ENCODE data around the gene SEC14L1. TPM values are rescaled to one million over a fixed set of nuclear protein-coding genes. Genes with fewer than 3 reads are reported as not detected.

SEC14L1 gene
- total RNA-seq, 4 donors from 2014 or later = 18.2 to 187 (median 46.5) TPM

DNA sequence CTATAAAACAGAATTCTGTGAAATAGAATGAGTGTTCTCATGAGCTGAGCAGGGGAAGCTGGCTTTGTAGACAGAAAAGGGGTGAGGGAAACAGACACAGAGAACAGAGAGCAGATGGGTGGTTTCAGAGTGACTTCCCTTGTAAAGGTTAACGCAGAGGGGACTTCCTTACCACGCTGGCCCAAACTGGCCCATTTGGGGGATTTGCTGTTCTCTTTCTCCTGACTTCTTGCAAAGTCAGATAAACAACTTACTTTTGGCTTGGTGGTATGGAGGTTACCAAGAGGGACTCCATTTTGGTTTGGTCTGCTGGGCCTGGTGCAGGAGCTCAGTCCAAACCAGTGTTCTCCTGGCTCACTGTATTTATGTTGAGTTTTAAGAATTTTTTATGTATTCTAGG is 48.4 kb downstream of the SEC14L1 start:
- TF ChIP-seq POLR2A (IDR thresholded peaks at IDR 0.05) = no peak
- TF ChIP-seq, protein P1, sequence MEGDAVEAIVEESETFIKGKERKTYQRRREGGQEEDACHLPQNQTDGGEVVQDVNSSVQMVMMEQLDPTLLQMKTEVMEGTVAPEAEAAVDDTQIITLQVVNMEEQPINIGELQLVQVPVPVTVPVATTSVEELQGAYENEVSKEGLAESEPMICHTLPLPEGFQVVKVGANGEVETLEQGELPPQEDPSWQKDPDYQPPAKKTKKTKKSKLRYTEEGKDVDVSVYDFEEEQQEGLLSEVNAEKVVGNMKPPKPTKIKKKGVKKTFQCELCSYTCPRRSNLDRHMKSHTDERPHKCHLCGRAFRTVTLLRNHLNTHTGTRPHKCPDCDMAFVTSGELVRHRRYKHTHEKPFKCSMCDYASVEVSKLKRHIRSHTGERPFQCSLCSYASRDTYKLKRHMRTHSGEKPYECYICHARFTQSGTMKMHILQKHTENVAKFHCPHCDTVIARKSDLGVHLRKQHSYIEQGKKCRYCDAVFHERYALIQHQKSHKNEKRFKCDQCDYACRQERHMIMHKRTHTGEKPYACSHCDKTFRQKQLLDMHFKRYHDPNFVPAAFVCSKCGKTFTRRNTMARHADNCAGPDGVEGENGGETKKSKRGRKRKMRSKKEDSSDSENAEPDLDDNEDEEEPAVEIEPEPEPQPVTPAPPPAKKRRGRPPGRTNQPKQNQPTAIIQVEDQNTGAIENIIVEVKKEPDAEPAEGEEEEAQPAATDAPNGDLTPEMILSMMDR (IDR thresholded peaks at IDR 0.05) = no peak
- Histone ChIP-seq H3K9me3 (no peaks in the 10 kb centered on the region), H3K4me1 (peaks cover 0 to 18% (median 0%) of the 10 kb centered on the region in 4 donors), H3K4me3 (no peak overlapping the region), H3K27ac (peak overlapping the region in 2 of 4 donors; percentile 6 to 18), H3K27me3 (no peaks in the 10 kb centered on the region), H3K36me3 (peaks cover 0 to 31% (median 0%) of the 10 kb centered on the region in 3 donors)
- DNase-seq = no peak

DNA sequence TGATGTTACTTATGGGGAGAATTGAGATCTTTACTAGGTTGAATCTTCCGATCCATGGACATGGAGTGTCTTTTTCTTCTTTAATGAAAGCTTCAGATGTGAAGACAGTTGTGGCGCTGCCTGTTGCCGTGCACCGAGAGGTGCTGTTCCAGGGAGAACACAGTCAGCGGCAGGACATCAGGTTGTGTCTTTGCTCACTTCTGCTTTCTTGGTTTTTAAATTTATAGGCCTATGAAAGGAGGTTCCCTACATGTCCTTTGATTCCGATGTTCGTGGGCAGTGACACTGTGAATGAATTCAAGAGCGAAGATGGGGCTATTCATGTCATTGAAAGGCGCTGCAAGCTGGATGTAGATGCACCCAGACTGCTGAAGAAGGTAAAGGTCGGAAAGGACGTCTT is 49.8 kb downstream of the SEC14L1 start:
- no peaks in the 10 kb centered on the region for H3K27me3 ChIP-seq
- DNase-seq = no peak
- peaks cover 0 to 45% (median 0%) of the 10 kb centered on the region in 3 donors for H3K36me3 ChIP-seq
- H3K27ac ChIP-seq = no peak overlapping the region
- H3K4me1 ChIP-seq = peaks cover 0 to 18% (median 0%) of the 10 kb centered on the region in 4 donors
- H3K4me3 ChIP-seq = no peak overlapping the region
- no peaks in the 10 kb centered on the region for H3K9me3 ChIP-seq
- no peak for TF ChIP-seq POLR2A (IDR thresholded peaks at IDR 0.05)
- TF ChIP-seq, protein P1 (IDR thresholded peaks at IDR 0.05) = no peak

DNA sequence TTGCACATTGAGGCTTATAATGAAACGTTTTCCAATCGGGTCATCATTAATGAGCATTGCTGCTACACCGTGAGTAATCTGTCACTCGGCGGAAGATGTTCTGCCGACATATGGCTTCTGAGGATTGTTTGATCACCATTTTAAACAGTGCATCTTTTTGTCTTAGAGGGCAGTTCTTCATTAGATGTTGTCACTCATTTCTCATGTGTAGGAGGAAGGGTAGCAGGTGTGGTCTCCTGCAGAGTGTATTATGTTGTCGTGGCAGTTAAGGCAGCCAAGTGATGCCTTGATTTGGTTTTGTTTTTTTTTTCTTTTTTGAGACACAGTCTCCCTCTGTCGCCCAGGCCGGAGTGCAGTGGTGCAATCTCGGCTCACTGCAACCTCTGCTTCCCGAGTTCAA is 50.5 kb downstream of the SEC14L1 start:
- H3K4me1 ChIP-seq = peaks cover 0 to 18% (median 0%) of the 10 kb centered on the region in 4 donors
- H3K9me3 ChIP-seq = no peaks in the 10 kb centered on the region
- no peak overlapping the region for H3K4me3 ChIP-seq
- no peak overlapping the region for H3K27ac ChIP-seq
- TF ChIP-seq, protein P1 (IDR thresholded peaks at IDR 0.05) = no peak
- TF ChIP-seq POLR2A (IDR thresholded peaks at IDR 0.05) = no peak
- DNase-seq = no peak
- peaks cover 0 to 52% (median 0%) of the 10 kb centered on the region in 3 donors for H3K36me3 ChIP-seq
- H3K27me3 ChIP-seq = no peaks in the 10 kb centered on the region

DNA sequence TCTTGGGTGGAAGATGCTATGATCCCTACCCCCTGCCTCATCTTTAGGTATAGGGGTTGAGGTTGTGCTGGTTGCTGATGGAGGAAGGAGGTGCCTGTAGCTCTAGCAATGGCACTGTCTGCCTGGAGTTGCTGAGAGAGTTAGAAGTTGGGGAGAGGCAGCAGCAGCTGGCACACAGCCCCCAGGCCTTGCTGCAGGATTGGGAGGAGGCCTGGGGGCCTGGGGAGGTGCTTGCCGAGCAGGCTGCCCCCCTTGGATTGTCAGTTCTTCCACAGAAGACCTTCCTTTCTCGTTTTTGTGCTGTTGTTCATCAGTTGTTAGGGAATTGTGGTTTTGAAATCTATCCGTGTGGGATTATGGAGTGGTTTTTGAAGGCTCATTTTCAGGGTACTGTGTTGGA is 52.9 kb downstream of the SEC14L1 start:
- Histone ChIP-seq H3K4me1 (peaks cover 0 to 8% (median 0%) of the 10 kb centered on the region in 4 donors), H3K9me3 (no peaks in the 10 kb centered on the region), H3K27ac (no peak overlapping the region), H3K4me3 (no peak overlapping the region), H3K27me3 (no peaks in the 10 kb centered on the region), H3K36me3 (peaks cover 0 to 71% (median 0%) of the 10 kb centered on the region in 3 donors)
- DNase-seq = no peak
- TF ChIP-seq, protein P1 (IDR thresholded peaks at IDR 0.05) = no peak
- no peak for TF ChIP-seq POLR2A (IDR thresholded peaks at IDR 0.05)

DNA sequence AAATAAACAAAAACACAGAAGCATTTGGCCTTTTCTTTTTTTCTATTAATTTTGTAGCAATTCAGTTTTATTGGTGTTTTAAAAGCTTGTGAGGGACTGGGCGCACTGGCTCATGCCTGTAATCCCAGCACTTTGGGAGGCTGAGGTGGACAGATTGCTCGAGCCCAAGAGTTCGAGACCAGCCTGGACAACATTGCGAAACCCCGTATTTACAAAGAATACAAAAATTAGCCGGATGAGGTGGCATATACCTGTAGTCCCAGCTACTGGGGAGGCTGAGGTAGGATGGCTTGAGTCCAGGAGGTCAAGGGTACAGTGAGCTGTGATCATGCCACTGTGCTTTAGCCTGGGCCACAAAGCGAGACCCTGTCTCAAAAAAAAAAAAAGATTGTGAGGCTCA is 53.4 kb downstream of the SEC14L1 start:
- no peak for TF ChIP-seq POLR2A (IDR thresholded peaks at IDR 0.05)
- TF ChIP-seq, protein P1 (IDR thresholded peaks at IDR 0.05) = no peak
- no peak for DNase-seq
- no peaks in the 10 kb centered on the region for H3K9me3 ChIP-seq
- H3K36me3 ChIP-seq = peaks cover 0 to 74% (median 0%) of the 10 kb centered on the region in 3 donors
- H3K4me1 ChIP-seq = peaks cover 0 to 3% (median 0%) of the 10 kb centered on the region in 4 donors
- H3K4me3 ChIP-seq = no peak overlapping the region
- H3K27ac ChIP-seq = no peak overlapping the region
- H3K27me3 ChIP-seq = no peaks in the 10 kb centered on the region

DNA sequence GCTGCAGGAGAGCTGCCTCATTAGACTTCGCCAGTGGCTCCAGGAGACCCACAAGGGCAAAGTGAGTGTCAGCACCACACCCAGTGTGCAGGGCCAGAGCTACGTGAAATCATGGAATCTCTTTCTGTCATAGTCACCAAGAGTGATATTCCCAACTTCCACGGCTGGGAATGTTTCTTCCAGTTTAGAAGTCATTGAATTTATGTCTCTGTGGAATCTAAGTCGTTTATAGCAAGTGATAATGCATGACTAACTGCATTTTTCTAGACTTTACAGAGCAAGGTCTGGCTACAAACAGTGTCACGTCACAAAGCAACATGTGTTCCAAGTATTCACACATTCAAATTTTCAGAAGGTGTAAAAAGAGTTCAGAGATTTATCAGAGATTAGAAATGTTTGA is 55.5 kb downstream of the SEC14L1 start:
- no peak for DNase-seq
- no peak for TF ChIP-seq POLR2A (IDR thresholded peaks at IDR 0.05)
- TF ChIP-seq, protein P1 (IDR thresholded peaks at IDR 0.05) = no peak
- Histone ChIP-seq H3K4me3 (no peak overlapping the region), H3K36me3 (peaks cover 0 to 92% (median 0%) of the 10 kb centered on the region in 3 donors), H3K27me3 (no peaks in the 10 kb centered on the region), H3K4me1 (no peaks in the 10 kb centered on the region), H3K27ac (no peak overlapping the region), H3K9me3 (no peaks in the 10 kb centered on the region)
